ENCODE measurements around the gene CADM1.
"Not testable (repeated sequence)": the region's sequence is repeated elsewhere in the genome, so short reads cannot be mapped to it uniquely, and the experiment has no call there.

Gene CADM1

GRCh38 chr11:115476463-115477286, 27.5 kb downstream of the CADM1 start:
- no peak for DNase-seq

GRCh38 chr11:115475564-115475963, 28.7 kb downstream of the CADM1 start:
- no peak for DNase-seq

DNA sequence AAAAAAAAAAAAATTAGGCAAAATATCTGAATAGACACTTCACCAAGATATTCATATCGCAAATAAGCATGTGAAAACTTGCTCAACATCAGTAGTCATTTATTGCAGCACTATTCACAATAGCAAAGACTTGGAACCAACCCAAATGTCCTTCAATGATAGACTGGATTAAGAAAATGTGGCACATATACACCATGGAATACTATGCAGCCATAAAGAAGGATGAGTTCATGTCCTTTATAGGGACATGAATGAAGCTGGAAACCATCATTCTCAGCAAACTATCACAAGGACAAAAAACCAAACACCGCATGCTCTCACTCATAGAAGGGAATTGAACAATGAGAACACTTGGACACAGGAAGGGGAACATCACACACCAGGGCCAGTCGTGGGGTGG, 29.9 kb downstream of the CADM1 start:
- DNase-seq, result not testable (repeated sequence)

DNA sequence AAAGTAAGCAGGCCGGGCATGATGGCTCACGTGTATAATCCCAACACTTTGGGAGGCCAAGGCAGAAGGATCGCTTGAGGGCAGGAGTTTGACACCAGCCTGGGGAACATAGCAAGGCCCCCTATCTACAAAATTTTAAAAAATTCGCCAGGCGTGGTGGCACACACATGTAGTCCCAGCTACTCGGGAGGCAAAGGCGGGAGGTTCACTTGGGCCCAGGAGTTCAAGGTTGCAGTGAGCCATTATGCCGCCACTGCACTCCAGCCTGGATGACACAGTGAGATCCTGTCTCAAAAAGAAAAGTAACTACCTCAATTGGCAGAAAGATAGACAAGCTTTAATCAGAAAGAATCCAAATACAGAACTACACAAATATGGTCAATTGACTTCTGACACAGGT, 31.0 kb downstream of the CADM1 start:
- no peak for DNase-seq

DNA sequence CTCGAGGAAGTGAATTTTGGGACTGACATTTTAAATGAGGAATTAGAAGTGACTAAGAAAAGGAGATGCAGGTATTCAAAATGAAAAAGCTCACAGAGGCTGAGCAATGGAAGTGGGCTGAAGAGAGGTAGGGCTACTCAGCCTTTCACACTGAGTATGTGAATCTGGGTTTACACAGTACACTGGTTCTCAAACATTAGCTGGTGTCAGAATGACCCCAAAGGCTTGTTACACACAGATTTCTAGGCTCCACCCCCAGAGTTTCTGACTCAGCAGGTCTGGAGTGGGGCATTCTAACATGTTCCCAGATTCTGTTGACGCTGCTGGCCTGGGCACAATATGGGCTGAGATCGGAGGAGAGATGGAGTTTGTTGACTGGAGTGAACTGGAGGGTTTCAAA, 32.8 kb downstream of the CADM1 start:
- DNase-seq, result no peak

DNA sequence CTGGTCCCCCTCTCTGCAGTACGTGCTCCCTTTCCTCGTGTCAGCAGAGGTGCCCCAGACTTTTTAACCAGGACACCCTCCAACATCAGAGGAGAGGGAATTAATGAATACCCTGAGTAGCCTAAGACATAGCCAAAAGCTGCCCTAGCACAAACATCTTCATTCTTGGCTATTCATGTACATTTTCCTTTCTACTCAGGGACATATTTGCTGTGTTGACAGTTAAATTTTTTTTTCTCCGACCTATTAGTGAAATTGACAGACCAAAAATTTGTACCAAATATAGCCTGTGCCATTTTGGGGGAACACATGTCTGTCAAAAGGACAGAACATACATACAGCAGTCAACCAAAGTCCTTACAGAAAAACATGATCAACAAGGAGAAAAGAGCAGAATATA, 33.3 kb downstream of the CADM1 start:
- DNase-seq, result no peak

DNA sequence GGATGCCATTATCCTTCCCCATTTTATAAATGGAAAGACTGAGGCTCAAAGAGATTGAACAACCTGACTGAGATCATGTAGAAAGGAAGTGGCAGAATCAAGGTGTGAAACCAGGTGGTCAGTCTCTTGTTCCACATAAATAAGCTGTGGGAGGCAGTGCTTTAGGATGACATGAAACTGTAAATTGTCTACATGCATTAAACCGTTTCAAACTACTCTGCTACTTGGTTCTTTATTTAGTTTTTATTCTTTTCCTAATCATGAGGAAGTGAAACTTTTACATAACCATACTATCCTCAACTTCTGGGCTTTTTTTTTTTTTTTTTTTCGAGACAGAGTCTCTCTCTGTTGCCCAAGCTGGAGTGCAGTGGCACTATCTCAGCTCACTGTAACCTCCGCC, 34.9 kb downstream of the CADM1 start:
- DNase-seq, result no peak

- DNase-seq, result no peak
Measured at GRCh38 chr11:115466122-115466521, 38.1 kb downstream of the CADM1 start.

DNA sequence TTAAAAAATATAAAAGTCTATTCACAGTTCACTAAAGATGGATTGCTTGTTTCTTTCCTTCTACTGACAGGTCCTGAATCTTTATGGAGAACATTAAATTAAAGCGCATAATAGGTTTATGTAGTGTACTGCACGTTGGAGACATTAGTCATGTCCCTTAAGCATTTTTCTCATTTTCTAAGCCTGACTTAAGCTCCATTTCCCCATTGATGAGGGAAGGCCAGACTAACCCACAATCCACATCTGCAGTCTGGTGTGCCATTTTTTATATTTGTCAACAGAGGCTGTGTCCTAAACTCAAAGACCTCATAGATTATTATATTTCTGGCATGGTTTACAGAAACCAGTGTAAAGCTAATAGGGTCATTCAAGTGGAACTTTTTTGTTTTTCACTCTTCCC, 39.9 kb downstream of the CADM1 start:
- no peak for DNase-seq

DNA sequence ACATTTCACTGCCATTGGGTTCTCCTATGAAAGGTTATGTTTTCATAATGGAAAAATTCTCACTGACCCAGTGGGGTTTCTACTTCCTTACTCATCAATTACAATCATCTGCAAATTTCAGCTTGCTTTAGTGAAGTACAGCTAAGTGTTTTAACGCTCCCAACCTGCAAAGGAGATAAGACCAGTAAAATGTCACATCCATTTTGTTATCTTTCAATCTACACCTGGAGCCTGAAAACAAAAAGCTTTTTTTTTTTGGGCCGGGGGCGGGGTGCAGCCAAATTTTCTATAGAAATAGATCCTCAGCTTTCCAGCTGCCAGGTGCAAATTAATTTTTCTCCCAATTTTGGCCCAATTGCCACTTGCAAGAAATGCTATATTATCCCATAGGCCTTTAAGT, 40.6 kb downstream of the CADM1 start:
- no peak for DNase-seq

DNA sequence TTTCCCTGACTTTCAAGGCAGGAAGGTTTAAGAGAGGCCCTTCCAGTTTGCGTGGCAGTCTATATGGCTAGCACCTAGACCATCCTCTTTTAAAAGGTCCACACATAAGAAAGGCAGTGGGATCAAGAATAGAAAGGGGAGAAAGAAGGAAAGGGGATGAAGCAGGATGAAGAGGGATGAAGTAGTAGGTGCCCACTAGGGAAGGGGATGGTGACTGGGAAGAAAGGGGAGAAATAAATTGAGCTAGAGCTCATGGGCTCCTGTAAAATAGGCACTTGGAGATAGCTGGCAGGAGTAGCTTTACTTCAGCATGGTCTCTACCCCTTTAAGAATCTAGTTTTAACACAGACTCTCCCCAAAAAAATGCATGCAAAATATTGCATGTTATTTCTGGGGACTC, 41.5 kb downstream of the CADM1 start:
- DNase-seq, result no peak

GRCh38 chr11:115462004-115462541, 42.1 kb downstream of the CADM1 start:
- DNase-seq, result no peak

DNA sequence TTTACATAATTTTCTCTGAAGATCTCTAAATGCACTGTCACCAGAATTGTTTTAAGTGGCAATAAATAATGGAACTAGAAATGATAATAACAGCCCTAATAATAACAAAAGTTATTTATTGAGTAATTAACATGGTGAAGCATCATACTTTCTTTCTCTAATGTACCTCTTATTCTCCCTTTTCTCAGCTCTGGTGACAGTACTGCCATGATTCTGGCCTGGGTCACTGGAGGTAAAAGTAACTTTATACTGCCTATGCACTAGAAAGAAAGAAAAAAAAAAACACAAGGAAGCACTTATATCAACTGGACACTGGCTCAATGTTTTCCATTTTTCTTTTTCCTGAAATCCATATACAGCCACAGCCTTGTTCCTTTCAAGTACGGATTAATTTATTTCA, 43.7 kb downstream of the CADM1 start:
- no peak for DNase-seq

GRCh38 chr11:115459563-115459962, 44.7 kb downstream of the CADM1 start:
- DNase-seq, result no peak

DNA sequence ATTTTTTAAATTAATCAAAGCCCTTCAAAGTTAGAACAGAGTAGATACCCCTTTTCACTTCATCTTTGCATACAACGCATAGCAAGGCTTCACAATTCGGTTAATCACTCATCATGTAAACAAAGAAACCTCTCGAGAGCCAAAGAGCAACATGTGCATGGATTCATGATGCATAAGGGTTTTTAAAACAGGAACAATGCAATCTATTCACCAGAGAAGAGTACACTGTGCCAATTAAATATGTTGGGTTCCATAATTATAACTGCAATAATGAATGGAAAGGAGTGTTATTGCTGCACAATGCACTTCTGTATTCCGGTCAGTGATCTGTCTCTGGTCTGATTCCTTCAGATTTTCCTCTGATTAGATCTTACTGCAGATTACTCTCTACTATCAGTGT, 45.3 kb downstream of the CADM1 start:
- DNase-seq, result no peak

GRCh38 chr11:115456019-115456418, 48.2 kb downstream of the CADM1 start:
- no peak for DNase-seq

DNA sequence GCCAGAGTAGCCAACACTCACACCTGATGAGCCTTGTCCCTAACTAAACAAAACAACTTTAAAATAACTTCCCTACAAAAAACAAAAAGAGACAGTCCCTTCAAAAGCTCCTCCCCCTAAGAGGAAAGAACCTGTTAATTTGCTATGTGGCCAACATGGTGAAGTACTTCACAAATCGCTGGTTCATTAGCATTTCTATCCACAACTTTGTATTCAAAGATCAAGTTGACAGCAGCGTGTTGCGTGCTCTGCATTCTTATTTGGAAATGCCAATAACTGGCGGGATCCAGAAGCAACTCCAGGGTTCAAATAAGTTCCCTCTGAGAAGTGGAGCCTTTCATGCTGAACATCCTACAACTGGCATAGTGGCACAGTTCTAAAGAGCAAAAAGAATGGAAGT, 48.6 kb downstream of the CADM1 start:
- DNase-seq, result no peak

GRCh38 chr11:115454525-115454924, 49.7 kb downstream of the CADM1 start:
- no peak for DNase-seq

GRCh38 chr11:115453693-115454490, 50.3 kb downstream of the CADM1 start:
- no peak for DNase-seq

- DNase-seq, result no peak
Measured at GRCh38 chr11:115452241-115452640, 52.0 kb downstream of the CADM1 start.

GRCh38 chr11:115450519-115450918, 53.7 kb downstream of the CADM1 start:
- no peak for DNase-seq

DNA sequence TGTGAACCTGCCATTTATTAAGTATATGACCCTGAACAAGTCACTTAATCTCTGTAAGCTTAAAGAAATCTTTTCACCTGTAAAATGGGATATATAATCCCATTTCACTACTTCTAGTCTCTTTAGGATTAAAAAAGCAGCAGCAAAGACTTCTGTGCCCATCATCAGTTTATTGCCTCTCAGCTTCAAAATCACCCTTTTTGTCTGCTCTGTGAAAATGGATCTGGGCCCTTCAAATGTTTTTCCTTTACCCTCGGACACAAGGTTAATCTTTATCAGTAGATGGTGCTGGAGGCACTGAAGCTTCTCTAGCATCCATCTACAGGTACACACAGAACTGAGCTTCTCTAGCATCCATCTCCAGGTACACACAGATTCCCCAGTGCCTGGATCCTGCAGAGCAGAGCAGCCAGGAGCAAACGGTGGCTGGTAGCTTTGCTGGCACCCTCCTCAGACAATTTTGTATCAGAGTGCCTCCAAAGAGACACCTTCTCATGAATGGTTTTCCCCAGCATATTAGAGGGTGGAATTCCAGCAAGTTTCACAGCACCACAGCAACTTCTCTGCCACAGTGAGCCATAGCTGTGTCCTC, 56.8 kb downstream of the CADM1 start:
- DNase-seq, result no peak

DNA sequence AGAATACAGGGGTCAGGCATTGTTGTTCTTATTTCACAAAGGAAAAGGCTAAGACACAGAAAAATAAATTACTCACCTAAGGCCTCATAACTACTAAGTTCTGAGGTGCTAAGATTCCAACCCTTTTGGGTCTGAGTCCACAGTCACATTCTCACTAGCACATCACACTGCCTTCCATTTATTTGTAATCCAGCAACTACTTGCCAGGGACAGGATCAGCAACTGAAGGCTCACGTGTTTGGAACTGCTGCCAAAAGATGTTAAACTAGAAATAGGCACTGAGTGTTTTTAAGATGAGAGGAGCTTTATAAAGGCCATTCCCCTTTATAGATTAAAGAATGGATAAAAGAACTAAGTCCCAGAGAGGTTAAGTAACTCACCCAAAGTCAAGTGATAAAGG, 58.0 kb downstream of the CADM1 start:
- no peak for DNase-seq

DNA sequence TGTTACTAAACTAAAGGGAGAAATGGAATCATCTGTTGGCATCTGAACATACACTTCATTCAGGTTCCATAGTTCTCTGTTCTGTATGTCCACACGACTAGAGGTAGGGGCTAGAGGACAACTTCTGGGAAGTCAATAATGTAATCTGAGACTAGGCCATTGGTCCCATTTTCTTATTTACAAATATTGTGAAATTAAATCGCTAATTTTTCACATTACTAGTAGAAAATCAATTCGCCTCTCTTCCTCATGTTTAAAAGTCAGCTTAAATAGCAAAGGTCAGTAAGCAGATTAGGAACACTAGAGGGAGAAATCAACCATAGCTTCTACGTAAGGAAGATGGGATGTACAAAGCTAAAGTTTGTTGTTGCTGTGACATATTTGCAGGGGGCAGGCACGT, 59.7 kb downstream of the CADM1 start:
- DNase-seq, result no peak

Data from T-helper 9 cell (primary cell).